ENCODE results near the gene PLA2G4D.

PLA2G4D gene

GRCh38 chr15:42018306-42019224, 75.8 kb downstream of the PLA2G4D start:
- no peak for TF ChIP-seq CTCF (IDR thresholded peaks at IDR 0.05; ENCODE audit: insufficient read depth, low read length, missing control alignments)
- DNase-seq (ENCODE audit: low read depth, low spot score) = no peak
- no peak overlapping the region for H3K4me3 ChIP-seq (ENCODE audit: low read depth, low read length)
- ChIA-PET CTCF (interaction anchor here (1.0 to 1.8 kb wide), 4 partner anchors 29 to 66 kb away, joined by 3 to 4 read pairs (median 4); no protein-coding TSS in a partner anchor), POLR2A (no interaction called here)
